ENCODE measurements around the gene SPATA31D3. TPM values are rescaled to one million over a fixed set of nuclear protein-coding genes. Genes with fewer than 3 reads are reported as not detected.

The SPATA31D3 gene
- total RNA-seq: not detected in 2 replicates

GRCh38 chr9:81943393-81943792, at the start of gene SPATA31D3:
TSS of gene SPATA31D3 (plus strand) at chr9:81943500. CDS start at chr9:81943586, 86 bp downstream.

GRCh38 chr9:81928305-81928704, 15.0 kb upstream of the SPATA31D3 start, which contains the start of gene SPATA31D4:
TSS of gene SPATA31D4 (plus strand) at chr9:81928428. CDS start at chr9:81928514, 86 bp downstream.

GRCh38 chr9:81988472-81988871, 45.2 kb downstream of the SPATA31D3 start, which contains the start of gene SPATA31D1:
TSS of gene SPATA31D1 (plus strand) at chr9:81988772. CDS start at chr9:81988819, 47 bp downstream.

Other genes starting within 250 kb of the SPATA31D3 start
- gene SPATA31D4, start 15.1 kb upstream of the SPATA31D3 start, total RNA-seq: not detected in 2 replicates
- gene SPATA31D1, start 45.3 kb downstream of the SPATA31D3 start, total RNA-seq: not detected in 2 replicates